ENCODE data around the gene SLC4A5.

DNA sequence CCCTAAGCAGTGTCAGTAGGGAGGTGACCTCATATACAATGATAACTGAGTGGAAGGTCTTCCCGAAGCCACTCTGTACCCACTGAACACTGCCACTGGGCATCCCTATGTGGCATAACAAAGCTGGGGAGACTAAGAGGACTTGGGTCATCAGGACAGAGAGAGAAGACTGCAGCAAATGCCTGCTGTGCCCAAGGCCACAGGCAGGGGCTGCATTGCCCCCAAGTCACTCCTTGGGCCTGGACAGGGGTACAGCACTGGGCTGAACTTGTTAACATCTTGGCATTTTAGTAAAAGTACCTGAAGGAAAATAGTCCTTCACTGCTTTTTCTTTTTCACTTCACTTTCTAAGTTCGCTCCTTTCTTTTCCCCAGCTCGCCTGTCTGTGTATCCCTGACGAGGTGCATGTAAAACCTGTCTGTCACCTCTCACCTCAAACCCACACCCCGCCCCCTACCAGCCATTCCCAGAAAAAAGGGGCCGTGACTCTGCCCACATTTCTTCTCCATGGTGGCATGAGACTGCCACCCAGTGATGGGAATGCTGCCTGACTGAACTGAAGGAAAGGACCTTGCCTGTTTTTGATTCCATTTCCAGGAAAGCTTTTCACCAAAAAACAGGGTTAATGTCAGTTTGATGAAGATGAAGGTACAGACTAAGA lies 81.9 kb downstream of the SLC4A5 start:
- TF ChIP-seq YY1 (IDR thresholded peaks at IDR 0.05; ENCODE audit: insufficient read depth, insufficient read length) (no peak), ZNF274 (IDR thresholded peaks at IDR 0.05; ENCODE audit: low read depth, low read length) (no peak), SUZ12 (IDR thresholded peaks at IDR 0.05; ENCODE audit: extremely low read depth, insufficient read depth, insufficient read length) (no peak)

Data from NT2/D1 (cell line).